ENCODE data around the gene CHMP4A. TPM values are rescaled to one million over a fixed set of nuclear protein-coding genes. Genes with fewer than 3 reads are reported as not detected.

The CHMP4A gene
- total and polyA plus RNA-seq, 2 of the 13 experiments (the other 11 are each of a cell fraction or from before 2014, with no cell fraction given), result 83.6 to 113 TPM

DNA sequence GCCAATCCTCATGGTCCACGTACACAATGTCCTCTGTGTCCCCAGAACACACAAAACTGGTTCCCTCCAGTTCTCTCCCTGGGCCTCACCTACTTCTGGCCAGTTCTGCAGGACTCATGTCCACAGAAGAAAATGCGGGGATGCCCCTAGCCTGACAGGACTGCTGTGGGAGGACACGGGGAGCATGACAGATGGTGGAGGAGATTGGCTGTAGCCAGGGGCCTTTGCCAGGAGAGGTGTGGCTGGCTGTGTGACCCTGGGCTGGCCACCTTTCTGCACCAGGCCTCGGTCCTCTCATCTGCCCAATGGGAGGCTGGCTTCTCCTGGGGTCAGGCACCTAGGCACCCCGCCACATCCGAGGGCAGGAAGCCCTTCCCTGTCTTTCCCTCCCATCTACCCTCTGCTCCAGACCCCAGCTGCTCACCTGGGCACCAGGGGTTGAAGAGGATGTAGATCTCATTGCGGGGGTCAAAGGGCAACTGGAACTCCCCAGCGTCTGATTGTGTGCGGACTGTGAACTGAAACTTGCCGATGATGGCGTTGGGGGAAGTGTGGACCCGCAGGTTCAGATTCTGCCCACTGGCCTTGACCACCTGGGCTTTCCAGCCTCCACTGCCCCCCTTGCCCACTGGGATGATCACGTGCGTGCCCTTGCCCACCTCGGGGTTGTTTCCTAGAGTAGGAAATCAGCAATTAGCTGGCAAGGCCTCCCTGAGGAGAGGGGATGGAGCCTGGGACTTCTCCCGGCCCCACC lies 46.9 kb upstream of the CHMP4A start (continued):
- TF ChIP-seq, protein P1, sequence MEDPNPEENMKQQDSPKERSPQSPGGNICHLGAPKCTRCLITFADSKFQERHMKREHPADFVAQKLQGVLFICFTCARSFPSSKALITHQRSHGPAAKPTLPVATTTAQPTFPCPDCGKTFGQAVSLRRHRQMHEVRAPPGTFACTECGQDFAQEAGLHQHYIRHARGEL (CRISPR knock-in tag; IDR thresholded peaks at IDR 0.05), result no peak

GRCh38 chr14:24259282-24260025 lies 46.2 kb upstream of the CHMP4A start:
- no peaks in the 10 kb centered on the region for H3K27me3 ChIP-seq (ENCODE audit: control insufficient read depth in 1 of 2, insufficient read depth in 2 of 2, low read length in 2 of 2)
- WGBS (ENCODE audit: low lambda C conversion rate), result 90% methylated on average over 16 of the region's 16 CpGs
- no TSS peak for BruUV-seq (replicated peaks)
- POLR2A ChIA-PET, result interaction anchor here (0.9 to 13.2 kb wide), 2 partner anchors 10 to 170 kb away, joined by 3 to 254 read pairs; partner anchors contain the start of genes CBLN3, KHNYN and RABGGTA
- H3K79me2 ChIP-seq (ENCODE audit: insufficient read depth, low read length), result no peaks in the 10 kb centered on the region
- no peak overlapping the region for H3K27ac ChIP-seq (ENCODE audit: extremely low read length, insufficient read depth, low read length)
- CTCF ChIA-PET (ENCODE audit: low intra/inter-chr PET ratio, low total read pairs), result no interaction called here
- in situ Hi-C loops (cut with HindIII; ENCODE audit: extremely low pct_ligation_motif_present, low pct_unique_long_range_greater_than_20kb) (no loop called here), intact Hi-C loops (cut with micrococcal nuclease; ENCODE audit: unreplicated experiment) (no loop called here)
- no peak overlapping the region for H3K4me3 ChIP-seq (replicated peaks in 1 of 3; ENCODE audit: insufficient read depth in 1 of 3, low read depth in 2 of 3, low read length in 3 of 3)
- TF ChIP-seq KLF13 (CRISPR knock-in tag; IDR thresholded peaks at IDR 0.05) (0 out of 2 replicates have a peak, but pooled peaks have one; percentile 49), ZNF230 (CRISPR knock-in tag; IDR thresholded peaks at IDR 0.05) (0 out of 2 replicates have a peak, but pooled peaks have one; percentile 2), ZNF225 (CRISPR knock-in tag; IDR thresholded peaks at IDR 0.05) (0 out of 2 replicates have a peak, but pooled peaks have one; percentile 34), MTA1 (CRISPR knock-in tag; IDR thresholded peaks at IDR 0.05; ENCODE audit: borderline replicate concordance) (0 out of 2 replicates have a peak, but pooled peaks have one; percentile 8), ELF4 (CRISPR knock-in tag; IDR thresholded peaks at IDR 0.05; ENCODE audit: borderline replicate concordance) (no peak)
- TF ChIP-seq, protein P2, sequence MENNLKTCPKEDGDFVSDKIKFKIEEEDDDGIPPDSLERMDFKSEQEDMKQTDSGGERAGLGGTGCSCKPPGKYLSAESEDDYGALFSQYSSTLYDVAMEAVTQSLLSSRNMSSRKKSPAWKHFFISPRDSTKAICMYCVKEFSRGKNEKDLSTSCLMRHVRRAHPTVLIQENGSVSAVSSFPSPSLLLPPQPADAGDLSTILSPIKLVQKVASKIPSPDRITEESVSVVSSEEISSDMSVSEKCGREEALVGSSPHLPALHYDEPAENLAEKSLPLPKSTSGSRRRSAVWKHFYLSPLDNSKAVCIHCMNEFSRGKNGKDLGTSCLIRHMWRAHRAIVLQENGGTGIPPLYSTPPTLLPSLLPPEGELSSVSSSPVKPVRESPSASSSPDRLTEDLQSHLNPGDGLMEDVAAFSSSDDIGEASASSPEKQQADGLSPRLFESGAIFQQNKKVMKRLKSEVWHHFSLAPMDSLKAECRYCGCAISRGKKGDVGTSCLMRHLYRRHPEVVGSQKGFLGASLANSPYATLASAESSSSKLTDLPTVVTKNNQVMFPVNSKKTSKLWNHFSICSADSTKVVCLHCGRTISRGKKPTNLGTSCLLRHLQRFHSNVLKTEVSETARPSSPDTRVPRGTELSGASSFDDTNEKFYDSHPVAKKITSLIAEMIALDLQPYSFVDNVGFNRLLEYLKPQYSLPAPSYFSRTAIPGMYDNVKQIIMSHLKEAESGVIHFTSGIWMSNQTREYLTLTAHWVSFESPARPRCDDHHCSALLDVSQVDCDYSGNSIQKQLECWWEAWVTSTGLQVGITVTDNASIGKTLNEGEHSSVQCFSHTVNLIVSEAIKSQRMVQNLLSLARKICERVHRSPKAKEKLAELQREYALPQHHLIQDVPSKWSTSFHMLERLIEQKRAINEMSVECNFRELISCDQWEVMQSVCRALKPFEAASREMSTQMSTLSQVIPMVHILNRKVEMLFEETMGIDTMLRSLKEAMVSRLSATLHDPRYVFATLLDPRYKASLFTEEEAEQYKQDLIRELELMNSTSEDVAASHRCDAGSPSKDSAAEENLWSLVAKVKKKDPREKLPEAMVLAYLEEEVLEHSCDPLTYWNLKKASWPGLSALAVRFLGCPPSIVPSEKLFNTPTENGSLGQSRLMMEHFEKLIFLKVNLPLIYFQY (CRISPR knock-in tag; IDR thresholded peaks at IDR 0.05; ENCODE audit: borderline replicate concordance), result no peak
- peaks cover 0 to 1% of the 10 kb centered on the region in 2 experiments; a peak in 1 of 5 replicates for H3K36me3 ChIP-seq (replicated peaks in 1 of 2; ENCODE audit: control insufficient read depth in 1 of 2, insufficient read depth in 2 of 2, low read length in 2 of 2)
- H3K4me1 ChIP-seq (ENCODE audit: insufficient read depth, low read length), result peaks cover 33% of the 10 kb centered on the region
- FAIRE-seq (peak; percentile 28), ATAC-seq (no peak), DNase-seq (ENCODE audit: low spot score) (no peak)
- H2AFZ ChIP-seq (ENCODE audit: low read length), result no peak overlapping the region
- H3K4me2 ChIP-seq (ENCODE audit: low read depth, low read length), result no peak overlapping the region
- H3K9me3 ChIP-seq (ENCODE audit: low read length), result no peaks in the 10 kb centered on the region
- no peak overlapping the region for H3K9ac ChIP-seq (ENCODE audit: insufficient read depth, low read depth, low read length)
- H4K20me1 ChIP-seq (ENCODE audit: insufficient read depth, low read length), result no peaks in the 10 kb centered on the region

Data from HepG2 (cell line).